ENCODE data around the gene SLC25A21. TPM values are rescaled to one million over a fixed set of nuclear protein-coding genes. Genes with fewer than 3 reads are reported as not detected.
"Not testable (repeated sequence)": the region's sequence is repeated elsewhere in the genome, so short reads cannot be mapped to it uniquely, and the experiment has no call there.

SLC25A21 gene
- total RNA-seq, 5 donors from 2014 or later (not counting 1 experiment from before 2014, with no cell fraction given), result not detected

DNA sequence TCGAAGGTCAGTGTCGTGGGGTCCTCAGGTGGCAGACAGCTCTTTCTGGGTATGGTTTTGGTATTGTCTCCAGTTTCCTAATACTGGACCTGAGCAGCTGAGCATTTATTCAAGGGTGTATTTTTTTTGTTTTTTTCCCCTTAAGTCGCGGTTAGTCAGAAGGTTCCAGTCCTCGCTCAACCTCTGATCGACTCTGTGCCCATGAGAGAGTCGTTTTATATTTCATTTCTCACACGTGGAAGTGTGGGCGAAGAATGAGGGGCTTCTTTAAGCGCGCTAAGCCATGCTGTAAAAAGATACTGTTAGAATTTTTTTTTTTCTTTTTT lies 25.8 kb upstream of the SLC25A21 start:
- Histone ChIP-seq H3K9me3 (no peaks in the 10 kb centered on the region), H3K4me1 (ENCODE audit: control insufficient read depth in 1 of 2, extremely low read depth in 1 of 2, insufficient read depth in 2 of 2, low read length in 2 of 2) (peaks cover 0 to 3% of the 10 kb centered on the region in 2 experiments), H3K36me3 (ENCODE audit: control insufficient read depth in 2 of 2, extremely low read depth in 1 of 2, insufficient read depth in 1 of 2, low read length in 1 of 2) (no peaks in the 10 kb centered on the region), H3K27ac (ENCODE audit: low read length) (no peak overlapping the region), H3K27me3 (replicated peaks in 1 of 2; ENCODE audit: control insufficient read depth in 2 of 2, extremely low read depth in 1 of 2, insufficient read depth in 2 of 2, low read length in 1 of 2) (peaks cover 0 to 4% of the 10 kb centered on the region in 2 experiments), H3K4me3 (ENCODE audit: control insufficient read depth in 1 of 2, extremely low read depth in 1 of 2, low read length in 1 of 2) (no peak overlapping the region)
- no peak for ATAC-seq (replicated peaks in 1 of 4)
- 25% methylated on average over 4 of the region's 11 CpGs for WGBS (ENCODE audit: insufficient coverage)
- no peak overlapping the region for H3K27ac Mint-ChIP-seq
- H3K9me3 Mint-ChIP-seq, result peaks cover 0 to 6% (median 0%) of the 10 kb centered on the region in 3 donors
- POLR2A ChIA-PET, result no interaction called here
- H3K4me3 Mint-ChIP-seq, result peak overlapping the region; percentile 48 to 71 (median 52)
- DNase-seq, result no peak
- H3K4me1 Mint-ChIP-seq, result peaks cover 11 to 15% (median 15%) of the 10 kb centered on the region in 3 donors
- CTCF ChIA-PET, result no interaction called here
- no peaks in the 10 kb centered on the region for H3K36me3 Mint-ChIP-seq
- H3K27me3 Mint-ChIP-seq, result peaks cover 16 to 17% of the 10 kb centered on the region in 2 donors

DNA sequence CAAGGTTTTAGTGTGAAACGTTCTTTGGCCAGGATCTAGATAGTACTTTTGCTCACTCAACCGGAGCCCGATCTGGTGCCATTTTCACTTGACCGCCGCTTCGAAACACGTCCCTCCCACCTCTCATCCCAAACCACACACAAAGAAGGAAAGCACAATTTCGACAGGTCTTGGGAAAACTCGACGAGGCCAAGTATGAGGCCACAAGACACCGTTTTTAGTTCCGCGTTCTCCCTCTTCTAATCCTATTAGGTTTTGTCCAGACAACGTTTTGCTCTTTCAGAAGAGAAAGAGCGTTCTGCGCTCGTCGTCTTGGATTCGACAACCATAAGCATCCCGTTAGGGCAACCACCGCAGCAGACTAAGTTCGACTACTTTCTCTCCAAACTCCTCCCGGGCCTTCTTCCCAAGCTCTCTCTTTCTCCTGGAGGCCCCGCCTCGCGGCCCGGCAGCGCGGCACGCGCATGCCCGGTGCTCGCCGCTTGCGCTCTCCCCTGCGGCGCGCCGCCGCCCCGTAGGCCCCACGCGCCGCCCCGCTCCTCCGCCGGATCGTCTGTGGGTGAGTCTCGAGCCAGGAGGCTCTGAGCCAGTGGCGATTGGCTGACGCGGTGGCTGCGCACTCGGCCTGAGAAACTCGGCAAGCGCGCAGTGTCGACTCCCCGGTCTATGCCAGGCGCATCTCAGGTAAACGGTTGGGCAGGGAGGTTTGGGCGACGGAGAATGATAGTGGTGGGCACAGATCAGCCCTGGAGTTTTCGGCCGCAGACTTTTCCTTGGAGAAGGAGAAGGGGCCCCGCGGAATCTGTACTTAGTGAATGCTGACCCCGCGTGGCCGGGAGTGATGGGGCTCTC lies 25.2 kb upstream of the SLC25A21 start, which contains the start of gene MIPOL1:
MIPOL1 (plus strand) TSS at position 517 of the 852 bp plus-strand sequence. CDS start 49,952 bp downstream, outside the sequence.
- peaks cover 16 to 17% of the 10 kb centered on the region in 2 donors for H3K27me3 Mint-ChIP-seq
- 10% methylated on average over 66 of the region's 70 CpGs for WGBS (ENCODE audit: insufficient coverage)
- peak within 1 kb of the TSS in 1 of 2 donors; percentile 67 for H3K4me3 ChIP-seq (ENCODE audit: control insufficient read depth in 1 of 2, extremely low read depth in 1 of 2, low read length in 1 of 2)
- DNase-seq, result peak in 2 of 35 experiments; percentile 2
- ChIA-PET CTCF (no interaction called here), POLR2A (no interaction called here)
- H3K36me3 ChIP-seq (ENCODE audit: control insufficient read depth in 2 of 2, extremely low read depth in 1 of 2, insufficient read depth in 1 of 2, low read length in 1 of 2), result no peaks in the 10 kb centered on the region
- H3K27ac Mint-ChIP-seq, result no peak within 1 kb of the TSS
- peaks cover 0 to 3% of the 10 kb centered on the region in 2 experiments for H3K4me1 ChIP-seq (ENCODE audit: control insufficient read depth in 1 of 2, extremely low read depth in 1 of 2, insufficient read depth in 2 of 2, low read length in 2 of 2)
- H3K4me1 Mint-ChIP-seq, result peaks cover 11 to 15% (median 15%) of the 10 kb centered on the region in 3 donors
- H3K27ac ChIP-seq (ENCODE audit: low read length), result no peak within 1 kb of the TSS
- peaks cover 0 to 4% of the 10 kb centered on the region in 2 experiments for H3K27me3 ChIP-seq (replicated peaks in 1 of 2; ENCODE audit: control insufficient read depth in 2 of 2, extremely low read depth in 1 of 2, insufficient read depth in 2 of 2, low read length in 1 of 2)
- peak within 1 kb of the TSS; percentile 52 to 71 (median 53) for H3K4me3 Mint-ChIP-seq
- H3K36me3 Mint-ChIP-seq, result no peaks in the 10 kb centered on the region
- H3K9me3 ChIP-seq, result no peaks in the 10 kb centered on the region
- peaks cover 0 to 6% (median 0%) of the 10 kb centered on the region in 3 donors for H3K9me3 Mint-ChIP-seq
- ATAC-seq (replicated peaks in 1 of 4), result peak in 3 of 4 experiments; percentile 37 to 44 (median 43)

DNA sequence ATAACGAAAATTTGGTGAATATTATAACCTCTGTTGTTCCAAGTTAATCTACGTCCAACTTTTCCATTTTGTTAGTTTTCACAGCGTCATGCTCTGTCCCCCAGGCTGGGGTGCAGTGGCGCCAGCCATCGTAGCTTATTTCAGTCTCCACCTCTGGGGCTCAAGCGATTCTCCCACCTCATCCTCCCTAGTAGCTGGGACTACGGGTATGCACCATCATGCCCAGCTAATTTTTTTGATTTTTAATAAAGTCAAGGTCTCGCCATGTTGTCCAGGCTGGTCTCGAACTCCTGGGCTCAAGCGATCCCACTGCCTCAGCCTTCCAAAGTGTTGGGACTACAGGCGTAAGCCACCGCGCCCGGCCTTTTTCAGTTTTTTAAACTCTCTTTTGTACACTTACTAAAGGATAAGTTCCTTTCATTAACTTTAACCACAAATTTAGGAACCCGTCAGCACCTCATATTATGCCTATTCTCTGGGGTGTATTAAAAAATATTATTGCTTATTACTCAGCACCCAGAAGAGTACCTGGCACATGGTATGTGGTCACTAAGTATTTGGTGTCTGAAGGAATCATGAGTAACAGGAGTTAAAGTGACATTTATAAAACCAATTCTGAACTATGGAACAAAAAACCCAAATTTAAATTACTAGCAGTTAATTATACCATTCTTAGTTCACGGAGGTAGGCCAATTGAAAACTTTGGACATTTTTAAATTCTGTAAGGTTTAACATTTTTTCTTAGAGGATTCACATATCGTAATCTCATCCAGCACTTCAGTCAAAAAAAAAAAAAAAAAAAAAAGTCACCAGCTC lies 24.4 kb upstream of the SLC25A21 start:
- no peaks in the 10 kb centered on the region for H3K36me3 ChIP-seq (ENCODE audit: control insufficient read depth in 2 of 2, extremely low read depth in 1 of 2, insufficient read depth in 1 of 2, low read length in 1 of 2)
- H3K4me3 Mint-ChIP-seq, result peak overlapping the region; percentile 52 to 71 (median 53)
- no peak overlapping the region for H3K27ac ChIP-seq (ENCODE audit: low read length)
- H3K4me1 Mint-ChIP-seq, result peaks cover 11 to 15% (median 15%) of the 10 kb centered on the region in 3 donors
- H3K36me3 Mint-ChIP-seq, result no peaks in the 10 kb centered on the region
- peaks cover 0 to 8% (median 0%) of the 10 kb centered on the region in 3 donors for H3K9me3 Mint-ChIP-seq
- H3K27me3 ChIP-seq (replicated peaks in 1 of 2; ENCODE audit: control insufficient read depth in 2 of 2, extremely low read depth in 1 of 2, insufficient read depth in 2 of 2, low read length in 1 of 2), result peaks cover 0 to 4% of the 10 kb centered on the region in 2 experiments
- ATAC-seq (replicated peaks in 1 of 4) (no peak), DNase-seq (no peak)
- H3K9me3 ChIP-seq, result no peaks in the 10 kb centered on the region
- ChIA-PET CTCF (no interaction called here), POLR2A (no interaction called here)
- 94% methylated on average over 10 of the region's 17 CpGs for WGBS (ENCODE audit: insufficient coverage)
- peaks cover 0 to 3% of the 10 kb centered on the region in 2 experiments for H3K4me1 ChIP-seq (ENCODE audit: control insufficient read depth in 1 of 2, extremely low read depth in 1 of 2, insufficient read depth in 2 of 2, low read length in 2 of 2)
- no peak overlapping the region for H3K4me3 ChIP-seq (ENCODE audit: control insufficient read depth in 1 of 2, extremely low read depth in 1 of 2, low read length in 1 of 2)
- peaks cover 16 to 17% of the 10 kb centered on the region in 2 donors for H3K27me3 Mint-ChIP-seq
- H3K27ac Mint-ChIP-seq, result no peak overlapping the region

DNA sequence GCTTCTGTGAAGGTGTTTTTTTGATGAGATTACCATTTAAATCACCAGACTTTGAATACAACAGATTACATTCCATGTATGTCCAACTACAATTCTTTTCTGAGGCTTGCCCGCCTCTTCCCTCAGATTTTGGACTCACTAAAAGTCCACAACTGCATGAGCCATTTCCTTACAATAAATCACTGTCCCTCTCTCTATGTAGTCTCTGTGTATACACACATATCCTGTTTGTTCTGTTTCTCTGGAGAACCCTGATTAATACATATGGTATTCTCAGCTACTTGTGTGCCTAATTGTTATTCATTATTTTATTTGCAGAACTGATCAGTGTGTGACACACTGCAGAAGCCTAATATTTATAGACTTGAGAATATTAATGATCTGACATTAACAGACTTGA lies 22.9 kb upstream of the SLC25A21 start:
- Mint-ChIP-seq H3K27ac (no peak overlapping the region), H3K4me1 (peaks cover 11 to 15% (median 15%) of the 10 kb centered on the region in 3 donors), H3K9me3 (peaks cover 2 to 15% (median 3%) of the 10 kb centered on the region in 3 donors), H3K27me3 (peaks cover 16 to 17% of the 10 kb centered on the region in 2 donors), H3K36me3 (no peaks in the 10 kb centered on the region), H3K4me3 (no peak overlapping the region)
- ChIA-PET CTCF (no interaction called here), POLR2A (no interaction called here)
- Histone ChIP-seq H3K27ac (ENCODE audit: low read length) (no peak overlapping the region), H3K9me3 (no peaks in the 10 kb centered on the region), H3K4me3 (ENCODE audit: control insufficient read depth in 1 of 2, extremely low read depth in 1 of 2, low read length in 1 of 2) (no peak overlapping the region), H3K4me1 (ENCODE audit: control insufficient read depth in 1 of 2, extremely low read depth in 1 of 2, insufficient read depth in 2 of 2, low read length in 2 of 2) (peaks cover 0 to 3% of the 10 kb centered on the region in 2 experiments), H3K36me3 (ENCODE audit: control insufficient read depth in 2 of 2, extremely low read depth in 1 of 2, insufficient read depth in 1 of 2, low read length in 1 of 2) (no peaks in the 10 kb centered on the region), H3K27me3 (replicated peaks in 1 of 2; ENCODE audit: control insufficient read depth in 2 of 2, extremely low read depth in 1 of 2, insufficient read depth in 2 of 2, low read length in 1 of 2) (peaks cover 0 to 4% of the 10 kb centered on the region in 2 experiments)
- no CpG with 5 or more reads among the region's 1 CpG for WGBS (ENCODE audit: insufficient coverage)
- DNase-seq, result no peak
- no peak for ATAC-seq (replicated peaks in 1 of 4)

DNA sequence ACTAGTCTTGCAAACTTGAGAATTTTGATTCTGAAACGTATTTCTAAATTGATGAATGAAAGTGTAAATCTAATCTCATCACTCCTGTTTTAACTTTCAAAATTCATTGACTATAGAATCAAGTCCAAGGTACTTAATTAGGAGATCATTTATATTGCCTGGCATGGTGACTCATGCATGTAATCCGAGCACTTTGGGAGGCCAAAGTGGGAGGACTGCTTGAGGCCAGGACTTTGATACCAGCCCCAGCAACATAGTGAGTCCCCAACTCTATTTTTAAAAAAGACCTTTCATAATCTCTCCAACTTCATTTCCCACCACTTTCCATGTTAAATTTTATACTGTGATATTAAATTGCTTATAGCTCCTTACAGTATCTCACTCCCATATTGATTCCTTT lies 22.3 kb upstream of the SLC25A21 start:
- ATAC-seq (replicated peaks in 1 of 4), result no peak
- H3K4me3 ChIP-seq (ENCODE audit: control insufficient read depth in 1 of 2, extremely low read depth in 1 of 2, low read length in 1 of 2), result no peak overlapping the region
- H3K4me1 Mint-ChIP-seq, result peaks cover 11 to 15% (median 15%) of the 10 kb centered on the region in 3 donors
- ChIA-PET CTCF (no interaction called here), POLR2A (no interaction called here)
- DNase-seq, result no peak
- no peak overlapping the region for H3K27ac ChIP-seq (ENCODE audit: low read length)
- peaks cover 0 to 4% of the 10 kb centered on the region in 2 experiments for H3K27me3 ChIP-seq (replicated peaks in 1 of 2; ENCODE audit: control insufficient read depth in 2 of 2, extremely low read depth in 1 of 2, insufficient read depth in 2 of 2, low read length in 1 of 2)
- H3K9me3 ChIP-seq, result no peaks in the 10 kb centered on the region
- H3K36me3 ChIP-seq (ENCODE audit: control insufficient read depth in 2 of 2, extremely low read depth in 1 of 2, insufficient read depth in 1 of 2, low read length in 1 of 2), result no peaks in the 10 kb centered on the region
- H3K27ac Mint-ChIP-seq, result no peak overlapping the region
- WGBS (ENCODE audit: insufficient coverage), result 67% methylated on average over 1 of the region's 2 CpGs
- peaks cover 0 to 3% of the 10 kb centered on the region in 2 experiments for H3K4me1 ChIP-seq (ENCODE audit: control insufficient read depth in 1 of 2, extremely low read depth in 1 of 2, insufficient read depth in 2 of 2, low read length in 2 of 2)
- H3K36me3 Mint-ChIP-seq, result no peaks in the 10 kb centered on the region
- H3K4me3 Mint-ChIP-seq, result no peak overlapping the region
- peaks cover 16 to 17% of the 10 kb centered on the region in 2 donors for H3K27me3 Mint-ChIP-seq
- H3K9me3 Mint-ChIP-seq, result peaks cover 2 to 16% (median 3%) of the 10 kb centered on the region in 3 donors

DNA sequence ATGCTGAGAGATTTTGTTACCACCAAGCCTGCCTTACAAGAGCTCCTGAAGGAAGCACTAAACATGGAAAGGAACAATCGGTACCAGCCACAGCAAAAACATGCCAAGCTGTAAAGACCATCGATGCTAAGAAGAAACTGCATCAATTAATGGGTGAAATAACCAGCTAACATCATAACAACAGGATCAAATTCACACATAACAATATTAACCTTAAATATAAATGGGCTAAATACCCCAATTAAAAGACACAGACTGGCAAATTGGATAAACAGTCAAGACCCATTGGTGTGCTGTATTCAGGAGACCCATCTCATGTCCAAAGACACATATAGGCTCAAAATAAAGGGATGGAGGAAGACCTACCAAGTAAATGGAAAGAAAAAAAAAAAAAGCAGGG lies 17.3 kb upstream of the SLC25A21 start:
- H3K27ac ChIP-seq (ENCODE audit: low read length); DNase-seq; H3K36me3 ChIP-seq (ENCODE audit: control insufficient read depth in 2 of 2, extremely low read depth in 1 of 2, insufficient read depth in 1 of 2, low read length in 1 of 2); H3K27me3 Mint-ChIP-seq; CTCF ChIA-PET; H3K4me3 Mint-ChIP-seq; H3K4me1 ChIP-seq (ENCODE audit: control insufficient read depth in 1 of 2, extremely low read depth in 1 of 2, insufficient read depth in 2 of 2, low read length in 2 of 2); H3K4me1 Mint-ChIP-seq; H3K9me3 ChIP-seq; POLR2A ChIA-PET; ATAC-seq (replicated peaks in 1 of 4); H3K27me3 ChIP-seq (replicated peaks in 1 of 2; ENCODE audit: control insufficient read depth in 2 of 2, extremely low read depth in 1 of 2, insufficient read depth in 2 of 2, low read length in 1 of 2); H3K4me3 ChIP-seq (ENCODE audit: control insufficient read depth in 1 of 2, extremely low read depth in 1 of 2, low read length in 1 of 2); H3K27ac Mint-ChIP-seq; H3K36me3 Mint-ChIP-seq: not testable (repeated sequence)
- WGBS (ENCODE audit: insufficient coverage), result 100% methylated on average over 1 of the region's 2 CpGs
- H3K9me3 Mint-ChIP-seq, result peaks cover 4 to 15% (median 13%) of the 10 kb centered on the region in 3 donors
